ENCODE results near the gene ZNF280D. TPM values are rescaled to one million over a fixed set of nuclear protein-coding genes. Genes with fewer than 3 reads are reported as not detected.
A peak's percentile ranks its signal among the peaks of the same experiment; 100 is the strongest.

The ZNF280D gene
- total RNA-seq, 3 donors from 2014 or later, result 66.1 to 94.8 (median 86.5) TPM

GRCh38 chr15:56770173-56770572, 36.9 kb upstream of the ZNF280D start:
- Histone ChIP-seq H3K36me3 (no peaks in the 10 kb centered on the region), H3K27ac (no peak overlapping the region), H3K27me3 (no peaks in the 10 kb centered on the region), H3K4me3 (no peak overlapping the region), H3K9me3 (no peaks in the 10 kb centered on the region), H3K4me1 (no peaks in the 10 kb centered on the region)
- no peak for DNase-seq (ENCODE audit: low spot score in 2 of 2)
- intact Hi-C loops (cut with DNase I; ENCODE audit: low total_unique reads), result no loop called here
- TF ChIP-seq POLR2A (IDR thresholded peaks at IDR 0.05) (no peak), POLR2AphosphoS5 (IDR thresholded peaks at IDR 0.05) (no peak), CTCF (IDR thresholded peaks at IDR 0.05) (no peak)

- Histone ChIP-seq H3K4me1 (no peaks in the 10 kb centered on the region), H3K36me3 (no peaks in the 10 kb centered on the region), H3K27ac (no peak overlapping the region), H3K4me3 (no peak overlapping the region), H3K9me3 (no peaks in the 10 kb centered on the region), H3K27me3 (no peaks in the 10 kb centered on the region)
- TF ChIP-seq POLR2A (IDR thresholded peaks at IDR 0.05) (no peak), CTCF (IDR thresholded peaks at IDR 0.05) (no peak), POLR2AphosphoS5 (IDR thresholded peaks at IDR 0.05) (no peak)
- intact Hi-C loops (cut with DNase I; ENCODE audit: low total_unique reads), result no loop called here
- no peak for DNase-seq (ENCODE audit: low spot score in 2 of 2)
These were observed 34.0 kb upstream of the ZNF280D start for GRCh38 chr15:56767315-56767714.

GRCh38 chr15:56765251-56765650, 31.9 kb upstream of the ZNF280D start:
- no peak for TF ChIP-seq POLR2AphosphoS5 (IDR thresholded peaks at IDR 0.05)
- TF ChIP-seq POLR2A (IDR thresholded peaks at IDR 0.05), result no peak
- no peak for TF ChIP-seq CTCF (IDR thresholded peaks at IDR 0.05)
- Histone ChIP-seq H3K4me3 (no peak overlapping the region), H3K4me1 (peaks cover 0 to 3% of the 10 kb centered on the region in 2 donors), H3K36me3 (no peaks in the 10 kb centered on the region), H3K27me3 (no peaks in the 10 kb centered on the region), H3K27ac (peak overlapping the region in 1 of 2 donors; percentile 43), H3K9me3 (no peaks in the 10 kb centered on the region)
- intact Hi-C loops (cut with DNase I; ENCODE audit: low total_unique reads), result no loop called here
- DNase-seq (ENCODE audit: low spot score in 2 of 2), result no peak

- Histone ChIP-seq H3K36me3 (no peaks in the 10 kb centered on the region), H3K4me1 (peaks cover 0 to 8% of the 10 kb centered on the region in 2 donors), H3K27me3 (no peaks in the 10 kb centered on the region), H3K27ac (peak overlapping the region; percentile 11 to 40), H3K9me3 (no peaks in the 10 kb centered on the region), H3K4me3 (no peak overlapping the region)
- DNase-seq (ENCODE audit: low spot score in 2 of 2), result no peak
- intact Hi-C loops (cut with DNase I; ENCODE audit: low total_unique reads), result no loop called here
- TF ChIP-seq CTCF (IDR thresholded peaks at IDR 0.05) (no peak), POLR2A (IDR thresholded peaks at IDR 0.05) (no peak), POLR2AphosphoS5 (IDR thresholded peaks at IDR 0.05) (no peak)
These were observed 30.0 kb upstream of the ZNF280D start for GRCh38 chr15:56763141-56763895.

GRCh38 chr15:56760186-56760585, 26.9 kb upstream of the ZNF280D start:
- DNase-seq (ENCODE audit: low spot score in 2 of 2), result no peak
- H3K4me1 ChIP-seq, result peaks cover 0 to 8% of the 10 kb centered on the region in 2 donors
- H3K27ac ChIP-seq, result peak overlapping the region; percentile 41 to 44
- intact Hi-C loops (cut with DNase I; ENCODE audit: low total_unique reads), result no loop called here
- TF ChIP-seq CTCF (IDR thresholded peaks at IDR 0.05) (no peak), POLR2A (IDR thresholded peaks at IDR 0.05) (no peak), POLR2AphosphoS5 (IDR thresholded peaks at IDR 0.05) (no peak)
- H3K9me3 ChIP-seq, result no peaks in the 10 kb centered on the region
- H3K4me3 ChIP-seq, result no peak overlapping the region
- H3K36me3 ChIP-seq, result no peaks in the 10 kb centered on the region
- H3K27me3 ChIP-seq, result no peaks in the 10 kb centered on the region
